Measurements from ENCODE around the gene DSCAML1. TPM values are rescaled to one million over a fixed set of nuclear protein-coding genes. Genes with fewer than 3 reads are reported as not detected.

DSCAML1 gene
- total RNA-seq, 4 donors from 2014 or later, result 2.9 to 5.8 (median 3.3) TPM

DNA sequence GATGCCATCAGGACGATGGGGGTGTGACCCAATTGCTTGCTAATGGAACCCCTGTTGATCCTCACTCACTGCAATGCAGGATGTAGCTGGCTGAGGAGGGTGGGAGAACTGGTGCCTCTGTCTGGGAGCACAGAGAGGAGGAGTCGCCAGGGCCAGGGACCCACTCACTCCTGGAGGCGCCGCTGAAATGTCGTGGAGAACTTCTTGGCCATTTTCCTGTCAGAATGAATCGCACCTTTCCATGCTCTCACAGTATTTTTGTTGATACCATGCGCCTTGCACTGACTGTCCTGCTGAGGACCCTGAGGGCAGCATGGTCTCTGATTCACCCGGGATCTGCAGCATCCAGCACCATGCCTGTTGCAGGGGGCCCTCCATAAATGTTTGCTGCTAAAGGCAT, 211.4 kb downstream of the DSCAML1 start:
- WGBS, 2 donors (ENCODE audit: low coverage in 1 of 2), result 82% methylated on average over 8 of the region's 8 CpGs; no CpG with 5 or more reads in 1 of the 2 donors

GRCh38 chr11:117584056-117584830, 212.8 kb downstream of the DSCAML1 start:
- H3K4me1 ChIP-seq, result no peaks in the 10 kb centered on the region
- no peaks in the 10 kb centered on the region for H3K9me3 ChIP-seq
- in situ Hi-C loops (cut with MboI; ENCODE audit: low pct_ligation_motif_present in 1 of 4, low pct_unique_long_range_greater_than_20kb in 1 of 4, low sequenced_read_pairs in 3 of 4) (no loop called here), intact Hi-C loops (cut with DNase I; ENCODE audit: low total_unique reads) (no loop called here)
- H3K27me3 ChIP-seq, result no peaks in the 10 kb centered on the region
- H3K27ac ChIP-seq, result no peak overlapping the region
- DNase-seq, result no peak
- H3K36me3 ChIP-seq, result no peaks in the 10 kb centered on the region
- WGBS, 2 donors (ENCODE audit: low coverage in 1 of 2), result 61 to 63% methylated on average over 7 to 9 of the region's 9 CpGs
- TF ChIP-seq EP300 (IDR thresholded peaks at IDR 0.05; ENCODE audit: low read depth), result no peak
- TF ChIP-seq POLR2A (IDR thresholded peaks at IDR 0.05), result no peak
- TF ChIP-seq, protein P1, sequence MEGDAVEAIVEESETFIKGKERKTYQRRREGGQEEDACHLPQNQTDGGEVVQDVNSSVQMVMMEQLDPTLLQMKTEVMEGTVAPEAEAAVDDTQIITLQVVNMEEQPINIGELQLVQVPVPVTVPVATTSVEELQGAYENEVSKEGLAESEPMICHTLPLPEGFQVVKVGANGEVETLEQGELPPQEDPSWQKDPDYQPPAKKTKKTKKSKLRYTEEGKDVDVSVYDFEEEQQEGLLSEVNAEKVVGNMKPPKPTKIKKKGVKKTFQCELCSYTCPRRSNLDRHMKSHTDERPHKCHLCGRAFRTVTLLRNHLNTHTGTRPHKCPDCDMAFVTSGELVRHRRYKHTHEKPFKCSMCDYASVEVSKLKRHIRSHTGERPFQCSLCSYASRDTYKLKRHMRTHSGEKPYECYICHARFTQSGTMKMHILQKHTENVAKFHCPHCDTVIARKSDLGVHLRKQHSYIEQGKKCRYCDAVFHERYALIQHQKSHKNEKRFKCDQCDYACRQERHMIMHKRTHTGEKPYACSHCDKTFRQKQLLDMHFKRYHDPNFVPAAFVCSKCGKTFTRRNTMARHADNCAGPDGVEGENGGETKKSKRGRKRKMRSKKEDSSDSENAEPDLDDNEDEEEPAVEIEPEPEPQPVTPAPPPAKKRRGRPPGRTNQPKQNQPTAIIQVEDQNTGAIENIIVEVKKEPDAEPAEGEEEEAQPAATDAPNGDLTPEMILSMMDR (IDR thresholded peaks at IDR 0.05), result no peak
- no peak for TF ChIP-seq POLR2AphosphoS5 (IDR thresholded peaks at IDR 0.05)
- H3K4me3 ChIP-seq, result no peak overlapping the region

More for the DNA sequence above, 211.4 kb downstream of the DSCAML1 start:
- Histone ChIP-seq H3K9me3 (no peaks in the 10 kb centered on the region), H3K4me1 (no peaks in the 10 kb centered on the region), H3K27me3 (no peaks in the 10 kb centered on the region), H3K36me3 (no peaks in the 10 kb centered on the region), H3K27ac (no peak overlapping the region), H3K4me3 (no peak overlapping the region)
- intact Hi-C loops (cut with DNase I; ENCODE audit: low total_unique reads) (no loop called here), in situ Hi-C loops (cut with MboI; ENCODE audit: low pct_ligation_motif_present in 1 of 4, low pct_unique_long_range_greater_than_20kb in 1 of 4, low sequenced_read_pairs in 3 of 4) (no loop called here)
- no peak for TF ChIP-seq POLR2AphosphoS5 (IDR thresholded peaks at IDR 0.05)
- TF ChIP-seq EP300 (IDR thresholded peaks at IDR 0.05; ENCODE audit: low read depth), result no peak
- TF ChIP-seq POLR2A (IDR thresholded peaks at IDR 0.05), result no peak
- TF ChIP-seq, protein P1 (IDR thresholded peaks at IDR 0.05), result no peak
- DNase-seq, result no peak

DNA sequence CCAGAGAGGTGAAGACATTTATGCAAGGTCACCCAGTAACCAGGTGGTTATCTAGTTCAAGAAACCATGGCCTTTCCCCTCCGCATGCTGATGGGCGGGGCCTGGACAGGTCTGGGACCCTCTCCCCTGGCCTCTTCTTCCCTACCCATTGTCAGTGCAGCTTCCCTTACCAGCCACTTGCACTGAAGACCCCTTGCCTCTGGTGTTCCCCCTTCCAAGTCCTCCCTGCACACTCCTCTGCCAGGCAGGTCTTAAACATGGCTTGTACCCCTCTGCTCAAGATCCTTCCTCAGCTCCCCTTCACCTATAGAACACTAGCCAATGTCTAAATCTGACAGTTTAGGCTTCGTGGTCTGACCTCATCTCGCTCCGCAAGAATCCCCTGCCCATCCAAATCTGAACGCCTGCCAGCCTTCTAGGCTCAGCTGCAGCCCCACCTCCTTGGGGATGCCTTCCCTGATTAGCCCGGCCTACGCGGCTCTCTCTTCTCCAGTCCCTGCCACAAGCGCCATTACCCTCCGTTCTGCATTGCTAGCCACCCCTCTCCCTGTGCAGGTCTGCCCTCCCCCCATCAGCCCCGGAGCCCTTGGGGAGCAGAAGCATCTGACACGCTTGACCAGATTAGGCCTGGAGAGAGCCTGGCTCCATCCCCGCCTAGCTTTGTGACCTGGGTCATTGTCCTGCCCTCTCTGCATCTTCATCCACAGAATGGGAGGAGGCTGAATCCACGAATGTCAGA, 213.8 kb downstream of the DSCAML1 start:
- in situ Hi-C loops (cut with MboI; ENCODE audit: low pct_ligation_motif_present in 1 of 4, low pct_unique_long_range_greater_than_20kb in 1 of 4, low sequenced_read_pairs in 3 of 4), result no loop called here
- Histone ChIP-seq H3K9me3 (no peaks in the 10 kb centered on the region), H3K27me3 (no peaks in the 10 kb centered on the region), H3K36me3 (no peaks in the 10 kb centered on the region), H3K4me1 (no peaks in the 10 kb centered on the region), H3K27ac (no peak overlapping the region), H3K4me3 (no peak overlapping the region)
- WGBS, 2 donors (ENCODE audit: low coverage in 1 of 2), result 50 to 61% methylated on average over 2 to 15 of the region's 15 CpGs
- intact Hi-C loops (cut with DNase I; ENCODE audit: low total_unique reads), result no loop called here
- TF ChIP-seq, protein P1 (IDR thresholded peaks at IDR 0.05), result no peak
- no peak for TF ChIP-seq POLR2A (IDR thresholded peaks at IDR 0.05)
- no peak for TF ChIP-seq POLR2AphosphoS5 (IDR thresholded peaks at IDR 0.05)
- TF ChIP-seq EP300 (IDR thresholded peaks at IDR 0.05; ENCODE audit: low read depth), result no peak
- DNase-seq, result no peak

DNA sequence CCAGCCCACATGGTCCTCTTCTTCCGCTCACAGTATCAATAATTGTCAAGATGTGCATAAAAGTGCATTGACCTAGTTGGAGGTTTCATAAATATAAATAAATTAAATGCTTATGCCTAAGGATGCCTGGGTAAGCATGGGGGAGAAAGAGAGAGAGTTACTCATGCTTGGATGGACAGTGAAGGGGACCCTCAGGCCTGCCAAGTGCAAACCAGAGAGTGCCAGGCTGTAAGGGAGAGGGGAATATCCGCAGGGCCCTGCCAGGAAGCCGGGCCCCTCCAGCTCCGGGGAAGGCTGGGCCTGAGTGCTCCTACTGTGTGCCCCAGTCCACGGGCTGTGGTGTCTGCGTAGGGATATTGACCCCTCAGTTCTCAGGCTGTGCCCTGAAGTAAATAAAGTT, 214.6 kb downstream of the DSCAML1 start:
- WGBS, 2 donors (ENCODE audit: low coverage in 1 of 2), result 87% methylated on average over 6 of the region's 6 CpGs; no CpG with 5 or more reads in 1 of the 2 donors
- in situ Hi-C loops (cut with MboI; ENCODE audit: low pct_ligation_motif_present in 1 of 4, low pct_unique_long_range_greater_than_20kb in 1 of 4, low sequenced_read_pairs in 3 of 4), result no loop called here
- Histone ChIP-seq H3K9me3 (no peaks in the 10 kb centered on the region), H3K36me3 (no peaks in the 10 kb centered on the region), H3K4me3 (no peak overlapping the region), H3K27me3 (no peaks in the 10 kb centered on the region), H3K4me1 (no peaks in the 10 kb centered on the region), H3K27ac (no peak overlapping the region)
- intact Hi-C loops (cut with DNase I; ENCODE audit: low total_unique reads), result no loop called here
- TF ChIP-seq POLR2AphosphoS5 (IDR thresholded peaks at IDR 0.05) (no peak), EP300 (IDR thresholded peaks at IDR 0.05; ENCODE audit: low read depth) (no peak), POLR2A (IDR thresholded peaks at IDR 0.05) (no peak)
- TF ChIP-seq, protein P1 (IDR thresholded peaks at IDR 0.05), result no peak
- no peak for DNase-seq
